AG04449 (cell line): Measurements from ENCODE around the gene ZFPM1.
A peak's percentile ranks its signal among the peaks of the same experiment; 100 is the strongest.

ENCODE experiments used
- CTCF ChIA-PET: fragments of 350-600 bp; formaldehyde crosslinking; extraction: SDS; loops from one replicate; lab custom pipeline; 2021; ENCODE audit warnings: antibody characterized with exemption; lab: Yijun Ruan, JAX
- POLR2A ChIA-PET: fragments of 400-600, 350-600 bp; formaldehyde crosslinking; extraction: SDS; loops from one replicate; lab custom pipeline; 2020; ENCODE audit warnings: antibody characterized with exemption, inconsistent platforms; lab: Yijun Ruan, JAX
- DNase-seq: peaks from one replicate; pipeline ENCODE4 v3.0.0-alpha.2; 2010; ENCODE audit warnings: low read depth, low spot score
- H3K4me3 ChIP-seq: 2 replicates; pipeline ENCODE4 v1.5.1; 2011; ENCODE audit warnings: low read depth, mild to moderate bottlenecking, control low read depth, low read length
- CTCF ChIP-seq: IDR thresholded peaks from one replicate; pipeline ENCODE4 v1.5.1; 2011; ENCODE audit warnings: mild to moderate bottlenecking, moderate library complexity, low read length, control low read depth, inconsistent platforms; ENCODE audit not compliant: insufficient read depth; ENCODE audit errors: missing control alignments

Gene ZFPM1

GRCh38 chr16:88569614-88569984, 116.5 kb downstream of the ZFPM1 start:
- no peak for TF ChIP-seq CTCF
- peak overlapping the region; percentile 72 for H3K4me3 ChIP-seq
- CTCF ChIA-PET = interaction anchor here (1.3 to 2.1 kb wide), 4 partner anchors 8 to 168 kb away, joined by 3 to 20 read pairs (median 7); no protein-coding TSS in a partner anchor
- DNase-seq = no peak
- POLR2A ChIA-PET = interaction anchor here (0.6 to 0.7 kb wide), 2 partner anchors 66 to 203 kb away, joined by 4 read pairs; no protein-coding TSS in a partner anchor

- TF ChIP-seq CTCF = no peak
- CTCF ChIA-PET = interaction anchor here (1.3 to 2.1 kb wide), 4 partner anchors 9 to 167 kb away, joined by 3 to 20 read pairs (median 7); no protein-coding TSS in a partner anchor
- DNase-seq = peak; percentile 40
Measured at GRCh38 chr16:88569985-88570690, 117.1 kb downstream of the ZFPM1 start, which contains the start of gene ZC3H18. Gene ZC3H18 (plus strand): TSS chr16:88570403. CDS start chr16:88577124, 6,721 bp downstream.

GRCh38 chr16:88570691-88571092, 117.6 kb downstream of the ZFPM1 start:
- H3K4me3 ChIP-seq = peak overlapping the region; percentile 89
- ChIA-PET POLR2A (interaction anchor here (0.7 kb wide), 1 partner anchor 202 kb away, joined by 4 read pairs; no protein-coding TSS in a partner anchor), CTCF (interaction anchor here (0.8 to 2.1 kb wide), 6 partner anchors 9 to 214 kb away, joined by 3 to 20 read pairs (median 3); partner anchors contain the start of gene PIEZO1)
- no peak for DNase-seq
- TF ChIP-seq CTCF = no peak

More at GRCh38 chr16:88569985-88570690, 117.1 kb downstream of the ZFPM1 start, which contains the start of gene ZC3H18:
- POLR2A ChIA-PET = interaction anchor here (0.6 to 0.7 kb wide), 2 partner anchors 65 to 202 kb away, joined by 4 read pairs; no protein-coding TSS in a partner anchor
- peak within 1 kb of the TSS; percentile 89 for H3K4me3 ChIP-seq

GRCh38 chr16:88575251-88575650, 122.2 kb downstream of the ZFPM1 start:
- no peak for DNase-seq
- TF ChIP-seq CTCF = no peak
- CTCF ChIA-PET = no interaction called here
- H3K4me3 ChIP-seq = no peak overlapping the region
- POLR2A ChIA-PET = no interaction called here

GRCh38 chr16:88576307-88576706, 123.2 kb downstream of the ZFPM1 start:
- no peak overlapping the region for H3K4me3 ChIP-seq
- no peak for TF ChIP-seq CTCF
- POLR2A ChIA-PET = no interaction called here
- DNase-seq = no peak
- CTCF ChIA-PET = no interaction called here

GRCh38 chr16:88577166-88577565, 124.1 kb downstream of the ZFPM1 start:
- H3K4me3 ChIP-seq = no peak overlapping the region
- no peak for TF ChIP-seq CTCF
- ChIA-PET POLR2A (no interaction called here), CTCF (interaction anchor here (1.5 kb wide), 1 partner anchor 13 kb away, joined by 4 read pairs; no protein-coding TSS in a partner anchor)
- DNase-seq = no peak
